ENCODE data around the gene CINP. TPM values are rescaled to one million over a fixed set of nuclear protein-coding genes. Genes with fewer than 3 reads are reported as not detected.

CINP gene
- total and polyA plus RNA-seq, 2 of the 13 experiments (the other 11 are each of a cell fraction or from before 2014, with no cell fraction given) = 32.8 to 42.8 TPM

GRCh38 chr14:102316743-102317563 lies 45.7 kb downstream of the CINP start (continued):
- TF ChIP-seq FOXA3 (CRISPR knock-in tag; IDR thresholded peaks at IDR 0.05) (peak; percentile 28; the same call in 1 of the 2 replicates), MYC (CRISPR knock-in tag; IDR thresholded peaks at IDR 0.05; ENCODE audit: borderline replicate concordance) (peak; percentile 61; the same call in 1 of the 2 replicates), LCORL (IDR thresholded peaks at IDR 0.05) (no peak), LCORL (CRISPR knock-in tag; IDR thresholded peaks at IDR 0.05) (peak; percentile 68; the same call in 1 of the 2 replicates), ZFYVE20 (CRISPR knock-in tag; IDR thresholded peaks at IDR 0.05; ENCODE audit: borderline replicate concordance, low read depth) (no peak), MAFG (CRISPR knock-in tag; IDR thresholded peaks at IDR 0.05) (no peak), ZNF790 (CRISPR knock-in tag; IDR thresholded peaks at IDR 0.05; ENCODE audit: borderline replicate concordance) (no peak), RERE (CRISPR knock-in tag; IDR thresholded peaks at IDR 0.05; ENCODE audit: low read depth) (no peak; the same call in 1 of the 2 replicates), CENPT (CRISPR knock-in tag; IDR thresholded peaks at IDR 0.05; ENCODE audit: low read depth) (no peak), BCL6 (CRISPR knock-in tag; IDR thresholded peaks at IDR 0.05) (peak; percentile 43; the same call in 1 of the 2 replicates), ZNF619 (CRISPR knock-in tag; IDR thresholded peaks at IDR 0.05) (peak; percentile 38; the same call in 1 of the 2 replicates), ZUFSP (CRISPR knock-in tag; IDR thresholded peaks at IDR 0.05; ENCODE audit: borderline replicate concordance) (no peak), TRAFD1 (CRISPR knock-in tag; IDR thresholded peaks at IDR 0.05; ENCODE audit: borderline replicate concordance) (no peak), ARNTL (CRISPR knock-in tag; IDR thresholded peaks at IDR 0.05) (no peak), KMT2A (CRISPR knock-in tag; IDR thresholded peaks at IDR 0.05) (peak; percentile 26; the same call in 1 of the 2 replicates), TFAP4 (IDR thresholded peaks at IDR 0.05; ENCODE audit: borderline replicate concordance, low read depth) (peak; percentile 39; the same call in 1 of the 2 replicates), ZNF441 (CRISPR knock-in tag; IDR thresholded peaks at IDR 0.05; ENCODE audit: borderline replicate concordance) (peak; percentile 43; the same call in 1 of the 2 replicates)
